Gastrocnemius medialis (tissue), 4 donors: ENCODE results near the gene CYBA. TPM values are rescaled to one million over a fixed set of nuclear protein-coding genes. Genes with fewer than 3 reads are reported as not detected.

Experiments
- ATAC-seq, 2 donors: fragments of 150-250 bp; one replicate each; pipeline ENCODE4 v1.9.1; 2016
- DNase-seq, 2 donors: peaks; one replicate each; pipeline ENCODE4 v3.0.0-alpha.2; 2019
- H3K27ac ChIP-seq, 4 donors: fragments of 200-600 bp; sonication (generic); 1 replicate in 1 of 4; 2 replicates in 3 of 4; pipeline ENCODE4 v1.5.1; 2016 to 2018; ENCODE audit warnings: mild to moderate bottlenecking in 2 of 4, moderate library complexity in 1 of 4
- H3K27me3 ChIP-seq, 3 donors: fragments of 200-600 bp; sonication (generic) in 2 of 3; 1 replicate in 1 of 3; 2 replicates in 2 of 3; pipeline versions ENCODE4 v1.5.1 to v1.6.0; 2016 to 2019; ENCODE audit warnings: mild to moderate bottlenecking in 1 of 3, moderate library complexity in 1 of 3
- H3K36me3 ChIP-seq, 2 donors: fragments of 200-600 bp; sonication (generic) in 1 of 2; one replicate each; pipeline ENCODE4 v1.5.1; 2017 to 2018
- H3K4me1 ChIP-seq, 2 donors: fragments of 200-600 bp; sonication (generic) in 1 of 2; one replicate each; pipeline ENCODE4 v1.5.1; 2016 to 2017; ENCODE audit warnings: mild to moderate bottlenecking in 2 of 2
- H3K4me3 ChIP-seq, 4 donors: fragments of 200-600 bp; sonication (generic) in 3 of 4; 1 replicate in 1 of 4; 2 replicates in 3 of 4; pipeline ENCODE4 v1.5.1; 2016 to 2019; ENCODE audit warnings: mild to moderate bottlenecking in 2 of 4
- H3K9me3 ChIP-seq, 3 donors: fragments of 200-600 bp; sonication (generic) in 2 of 3; 1 replicate in 1 of 3; 2 replicates in 2 of 3; pipeline ENCODE4 v1.5.1; 2016 to 2019
- POLR2A ChIP-seq, 2 donors: fragments of 450-650 bp; IDR thresholded peaks; one replicate each; pipeline ENCODE4 v1.6.1; 2017; ENCODE audit warnings: antibody characterized with exemption in 2 of 2, mild to moderate bottlenecking in 2 of 2, moderate library complexity in 2 of 2
- in situ Hi-C, 4 donors: fragments of 200-750 bp; cut with MboI; loops; one replicate each; pipeline versions ENCODE4 v1.15.0 to v1.8.0; 2017; ENCODE audit warnings: low sequenced_read_pairs in 4 of 4
- intact Hi-C: fragments of 100-400 bp; cut with DNase I; formaldehyde crosslinking; loops from one replicate; pipeline ENCODE4 v1.15.1; 2023; ENCODE audit warnings: low total_unique reads
- total RNA-seq, 4 donors: library from RNA; depleted of rRNA; stranded (reverse); fragments of >200 nt; gene quantifications; one replicate each; pipeline versions ENCODE4 v1.1.0 to v1.2.3, GENCODE V29; 2016
- TF ChIP-seq, protein P1 (sequence below), 5 experiments: fragments of 450-650 bp in 3 of 5; fragments of 200-600 bp in 2 of 5; sonication (generic) in 2 of 5; IDR thresholded peaks in 4 of 5; conservative IDR thresholded peaks in 1 of 5; 1 replicate in 4 of 5; 2 replicates in 1 of 5; pipeline ENCODE4 v1.5.1; 2016 to 2019; ENCODE audit warnings: antibody characterized with exemption in 5 of 5, mild to moderate bottlenecking in 3 of 5, moderate library complexity in 3 of 5

Gene CYBA
- total RNA-seq, 4 donors from 2014 or later, result 5.1 to 33.2 (median 28.7) TPM

DNA sequence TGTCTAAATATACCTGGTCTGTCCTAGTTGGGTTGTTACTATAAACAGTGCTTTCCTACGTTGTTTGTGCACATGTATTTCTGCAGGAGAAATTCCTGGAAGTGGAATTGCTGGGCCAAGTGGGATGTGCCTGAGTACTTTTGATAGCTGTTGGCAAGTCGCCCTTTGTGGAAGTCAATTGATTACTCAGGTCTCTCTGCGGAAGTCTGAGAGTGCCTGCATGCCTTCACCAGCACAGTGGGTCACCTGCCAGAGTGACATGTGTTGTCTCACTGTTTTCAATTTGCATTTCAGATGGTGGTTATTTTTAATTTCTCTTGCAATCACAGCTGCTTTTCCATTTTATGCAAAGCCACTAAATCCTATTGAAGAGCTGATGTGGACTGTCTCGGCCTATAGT, 14.3 kb upstream of the CYBA start:
- Histone ChIP-seq H3K4me3 (no peak overlapping the region), H3K4me1 (peaks cover 15 to 28% of the 10 kb centered on the region in 2 donors), H3K9me3 (no peaks in the 10 kb centered on the region), H3K27ac (peak overlapping the region in 2 of 4 donors; percentile 6 to 53), H3K36me3 (no peaks in the 10 kb centered on the region), H3K27me3 (no peaks in the 10 kb centered on the region)
- in situ Hi-C loops, result no loop called here
- ATAC-seq (no peak), DNase-seq (no peak)
- intact Hi-C loops, result no loop called here
- no peak for TF ChIP-seq POLR2A (IDR thresholded peaks at IDR 0.05)
- TF ChIP-seq, protein P1, sequence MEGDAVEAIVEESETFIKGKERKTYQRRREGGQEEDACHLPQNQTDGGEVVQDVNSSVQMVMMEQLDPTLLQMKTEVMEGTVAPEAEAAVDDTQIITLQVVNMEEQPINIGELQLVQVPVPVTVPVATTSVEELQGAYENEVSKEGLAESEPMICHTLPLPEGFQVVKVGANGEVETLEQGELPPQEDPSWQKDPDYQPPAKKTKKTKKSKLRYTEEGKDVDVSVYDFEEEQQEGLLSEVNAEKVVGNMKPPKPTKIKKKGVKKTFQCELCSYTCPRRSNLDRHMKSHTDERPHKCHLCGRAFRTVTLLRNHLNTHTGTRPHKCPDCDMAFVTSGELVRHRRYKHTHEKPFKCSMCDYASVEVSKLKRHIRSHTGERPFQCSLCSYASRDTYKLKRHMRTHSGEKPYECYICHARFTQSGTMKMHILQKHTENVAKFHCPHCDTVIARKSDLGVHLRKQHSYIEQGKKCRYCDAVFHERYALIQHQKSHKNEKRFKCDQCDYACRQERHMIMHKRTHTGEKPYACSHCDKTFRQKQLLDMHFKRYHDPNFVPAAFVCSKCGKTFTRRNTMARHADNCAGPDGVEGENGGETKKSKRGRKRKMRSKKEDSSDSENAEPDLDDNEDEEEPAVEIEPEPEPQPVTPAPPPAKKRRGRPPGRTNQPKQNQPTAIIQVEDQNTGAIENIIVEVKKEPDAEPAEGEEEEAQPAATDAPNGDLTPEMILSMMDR (IDR thresholded peaks at IDR 0.05 in 4 of 5, conservative IDR thresholded peaks at IDR 0.05 in 1 of 5), result no peak

DNA sequence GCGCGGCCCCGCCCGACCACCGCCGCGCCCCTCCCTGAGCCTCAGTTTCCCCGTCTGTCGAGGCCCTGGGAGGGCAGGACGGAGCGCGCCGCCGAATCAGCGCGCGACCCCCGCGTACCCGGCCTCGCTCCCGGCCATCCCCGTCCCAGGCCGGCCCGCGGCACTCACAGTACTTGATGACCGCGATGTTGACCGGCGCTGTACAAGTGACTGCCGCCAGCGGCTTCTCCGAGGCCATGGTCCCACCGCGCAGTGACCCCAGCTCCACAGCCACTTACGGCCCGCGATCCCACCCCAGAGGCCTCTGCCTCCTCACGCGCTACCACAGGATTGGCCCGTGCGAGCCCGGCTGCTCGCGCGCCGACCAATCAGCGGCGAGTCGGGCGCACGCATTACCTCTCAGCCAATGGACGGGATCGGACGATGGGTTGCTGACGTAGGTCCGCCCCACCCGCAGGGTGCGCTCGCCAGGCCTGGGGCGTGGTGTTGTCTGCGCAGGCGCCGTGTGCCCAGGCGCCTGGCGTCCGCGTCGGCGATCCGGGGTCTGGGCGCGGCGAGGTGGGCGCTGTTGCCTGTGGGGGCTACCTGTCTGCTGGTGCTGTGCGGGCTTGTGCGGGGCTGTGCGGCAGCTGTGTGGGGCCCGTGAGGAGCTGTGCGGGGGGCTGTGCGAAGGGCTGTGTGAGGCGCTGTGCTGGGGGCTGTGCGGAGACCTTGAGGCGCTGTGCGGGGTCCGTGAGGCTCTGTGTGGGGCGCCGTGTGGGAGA, 12.2 kb upstream of the CYBA start, which contains the start of gene MVD:
Gene MVD (minus strand): TSS at position 249 of the 764 bp plus-strand sequence. CDS start 11 bp downstream, at position 238.
- Histone ChIP-seq H3K27me3 (no peaks in the 10 kb centered on the region), H3K4me1 (peaks cover 15 to 23% of the 10 kb centered on the region in 2 donors), H3K4me3 (peak within 1 kb of the TSS; percentile 74 to 98 (median 82)), H3K36me3 (no peaks in the 10 kb centered on the region), H3K27ac (peak within 1 kb of the TSS; percentile 86 to 90 (median 90)), H3K9me3 (no peaks in the 10 kb centered on the region)
- ATAC-seq (peak; percentile 96 to 98), DNase-seq (peak; percentile 97)
- in situ Hi-C loops, result no loop called here
- TF ChIP-seq, protein P1 (IDR thresholded peaks at IDR 0.05 in 4 of 5, conservative IDR thresholded peaks at IDR 0.05 in 1 of 5), result no peak
- TF ChIP-seq POLR2A (IDR thresholded peaks at IDR 0.05), result peak; percentile 90 to 92
- intact Hi-C loops, result loop anchor here (1.0 to 5.0 kb wide), 3 partner anchors 43 to 211 kb away; partner anchors contain the start of genes CTU2, RNF166, ZC3H18 and ZFPM1

DNA sequence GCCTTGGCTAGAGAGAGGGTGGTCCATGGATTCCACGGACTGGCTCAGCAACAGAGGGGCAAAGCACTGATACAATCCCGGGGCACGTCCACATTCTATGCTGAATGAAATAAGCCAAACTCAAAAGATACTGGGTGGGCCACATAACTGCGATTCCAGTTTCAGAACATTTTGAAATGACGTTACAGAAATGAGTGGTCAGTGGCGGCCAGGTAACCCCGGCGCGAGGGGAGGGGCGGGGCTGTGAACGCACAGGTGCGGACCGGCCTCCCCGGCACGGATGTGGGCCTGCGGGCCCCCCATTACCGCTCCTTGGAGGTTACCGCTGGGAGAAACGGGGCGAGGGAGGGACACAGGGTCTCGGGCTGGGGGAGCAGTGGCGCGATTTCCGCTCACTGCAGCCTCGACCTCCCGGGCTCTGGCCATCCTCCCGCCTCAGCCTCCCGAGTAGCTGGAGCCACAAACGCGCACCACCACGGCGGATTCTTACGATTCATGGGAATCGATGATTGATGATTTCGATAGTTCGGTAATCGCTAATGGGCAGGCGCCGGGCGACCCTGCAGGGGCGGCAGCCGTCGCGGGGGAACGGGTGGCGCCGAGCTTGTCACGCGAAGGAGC, 11.5 kb upstream of the CYBA start:
- DNase-seq, result no peak
- Histone ChIP-seq H3K4me1 (peaks cover 15 to 23% of the 10 kb centered on the region in 2 donors), H3K36me3 (no peaks in the 10 kb centered on the region), H3K4me3 (peak overlapping the region; percentile 74 to 98 (median 82)), H3K27ac (peak overlapping the region; percentile 86 to 90 (median 90)), H3K9me3 (no peaks in the 10 kb centered on the region), H3K27me3 (no peaks in the 10 kb centered on the region)
- intact Hi-C loops (loop anchor here (5.0 kb wide), 2 partner anchors 90 to 210 kb away; partner anchors contain the start of genes ZC3H18 and ZFPM1), in situ Hi-C loops (no loop called here)
- no peak for TF ChIP-seq POLR2A (IDR thresholded peaks at IDR 0.05)
- TF ChIP-seq, protein P1 (IDR thresholded peaks at IDR 0.05 in 4 of 5, conservative IDR thresholded peaks at IDR 0.05 in 1 of 5), result no peak
- no peak for ATAC-seq

DNA sequence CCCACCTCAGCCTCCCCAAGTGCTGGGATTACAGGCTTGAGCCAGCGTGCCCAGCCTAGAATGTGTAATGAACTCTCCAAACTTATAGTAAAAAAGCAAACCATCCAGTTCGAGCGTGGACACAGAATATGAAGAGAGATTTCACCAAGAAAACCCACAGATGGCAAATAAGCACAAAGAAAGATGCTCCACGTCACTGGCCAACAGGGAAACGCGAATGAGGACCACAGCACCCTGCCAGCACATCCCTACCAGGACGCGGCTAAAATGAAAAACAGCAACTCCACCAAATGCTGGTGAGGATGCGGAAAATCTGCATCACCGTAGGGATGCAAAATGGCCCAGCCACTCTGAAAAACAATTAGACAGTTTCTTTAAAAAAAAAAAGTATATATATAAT, 10.6 kb upstream of the CYBA start:
- ATAC-seq (no peak), DNase-seq (no peak)
- in situ Hi-C loops (no loop called here), intact Hi-C loops (loop anchor here (5.0 kb wide), 2 partner anchors 89 to 209 kb away; partner anchors contain the start of genes ZC3H18 and ZFPM1)
- no peak overlapping the region for H3K4me3 ChIP-seq
- peaks cover 15 to 23% of the 10 kb centered on the region in 2 donors for H3K4me1 ChIP-seq
- no peaks in the 10 kb centered on the region for H3K27me3 ChIP-seq
- no peak for TF ChIP-seq POLR2A (IDR thresholded peaks at IDR 0.05)
- TF ChIP-seq, protein P1 (IDR thresholded peaks at IDR 0.05 in 4 of 5, conservative IDR thresholded peaks at IDR 0.05 in 1 of 5), result no peak
- H3K27ac ChIP-seq, result no peak overlapping the region
- H3K36me3 ChIP-seq, result no peaks in the 10 kb centered on the region
- no peaks in the 10 kb centered on the region for H3K9me3 ChIP-seq
